ENCODE measurements around the gene NF1. TPM values are rescaled to one million over a fixed set of nuclear protein-coding genes. Genes with fewer than 3 reads are reported as not detected.
"Not testable (repeated sequence)": the region's sequence is repeated elsewhere in the genome, so short reads cannot be mapped to it uniquely, and the experiment has no call there.

NF1 gene
- total RNA-seq, 4 donors from 2014 or later = 40.9 to 64.8 (median 44.5) TPM

GRCh38 chr17:31254654-31255053 lies 159.9 kb downstream of the NF1 start:
- Histone ChIP-seq H3K4me3 (no peak overlapping the region), H3K27ac (replicated peaks in 1 of 4) (no peak overlapping the region), H3K36me3 (peaks cover 2 to 11% (median 6%) of the 10 kb centered on the region in 4 donors), H3K4me1 (peaks cover 0 to 6% (median 2%) of the 10 kb centered on the region in 4 donors), H3K27me3 (no peaks in the 10 kb centered on the region), H3K9me3 (no peaks in the 10 kb centered on the region)
- TF ChIP-seq EP300 (IDR thresholded peaks at IDR 0.05) = no peak
- TF ChIP-seq CTCF (IDR thresholded peaks at IDR 0.05) = no peak
- TF ChIP-seq POLR2A (IDR thresholded peaks at IDR 0.05; ENCODE audit: low read depth) = no peak
- 93% methylated on average over 2 of the region's 2 CpGs for WGBS
- no peak for DNase-seq (ENCODE audit: extremely low spot score)
- intact Hi-C loops (cut with DNase I) = no loop called here

GRCh38 chr17:31256936-31257335 lies 162.2 kb downstream of the NF1 start:
- intact Hi-C loops (cut with DNase I) = no loop called here
- Histone ChIP-seq H3K36me3 (peaks cover 5 to 32% (median 25%) of the 10 kb centered on the region in 4 donors), H3K4me3 (no peak overlapping the region), H3K4me1 (no peaks in the 10 kb centered on the region), H3K27me3 (no peaks in the 10 kb centered on the region), H3K9me3 (no peaks in the 10 kb centered on the region), H3K27ac (replicated peaks in 1 of 4) (no peak overlapping the region)
- TF ChIP-seq POLR2A (IDR thresholded peaks at IDR 0.05; ENCODE audit: low read depth) (no peak), CTCF (IDR thresholded peaks at IDR 0.05) (no peak), POLR2AphosphoS5 (IDR thresholded peaks at IDR 0.05) (no peak), EP300 (IDR thresholded peaks at IDR 0.05) (no peak)
- no peak for DNase-seq (ENCODE audit: extremely low spot score)
- WGBS = 89% methylated on average over 3 of the region's 3 CpGs

DNA sequence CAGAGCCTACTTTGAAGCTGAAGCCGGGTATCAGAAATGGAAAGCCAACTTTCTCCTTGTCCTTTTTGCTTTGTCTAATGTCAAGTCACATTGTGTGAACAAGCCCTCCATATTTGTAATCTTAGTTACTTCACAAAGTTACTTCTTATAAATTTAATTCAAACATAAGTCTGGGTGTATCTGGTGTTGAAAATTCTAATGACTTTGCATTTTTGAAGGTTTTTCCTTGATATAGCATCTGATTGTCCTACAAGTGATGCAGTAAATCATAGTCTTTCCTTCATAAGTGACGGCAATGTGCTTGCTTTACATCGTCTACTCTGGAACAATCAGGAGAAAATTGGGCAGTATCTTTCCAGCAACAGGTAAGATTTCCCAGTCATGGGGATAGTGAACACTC lies 165.4 kb downstream of the NF1 start:
- 97% methylated on average over 3 of the region's 3 CpGs for WGBS
- TF ChIP-seq POLR2A (IDR thresholded peaks at IDR 0.05; ENCODE audit: low read depth) (no peak), POLR2AphosphoS5 (IDR thresholded peaks at IDR 0.05) (no peak), EP300 (IDR thresholded peaks at IDR 0.05) (no peak), CTCF (IDR thresholded peaks at IDR 0.05) (no peak)
- intact Hi-C loops (cut with DNase I) = no loop called here
- Histone ChIP-seq H3K4me3 (no peak overlapping the region), H3K27ac (replicated peaks in 1 of 4) (no peak overlapping the region), H3K36me3 (peaks cover 5 to 43% (median 31%) of the 10 kb centered on the region in 4 donors), H3K4me1 (no peaks in the 10 kb centered on the region), H3K27me3 (no peaks in the 10 kb centered on the region), H3K9me3 (no peaks in the 10 kb centered on the region)
- DNase-seq (ENCODE audit: extremely low spot score) = no peak

- Histone ChIP-seq H3K4me3 (no peak overlapping the region), H3K4me1 (no peaks in the 10 kb centered on the region), H3K27me3 (no peaks in the 10 kb centered on the region), H3K36me3 (peaks cover 5 to 54% (median 41%) of the 10 kb centered on the region in 4 donors), H3K27ac (replicated peaks in 1 of 4) (no peak overlapping the region), H3K9me3 (no peaks in the 10 kb centered on the region)
- intact Hi-C loops (cut with DNase I) = no loop called here
- DNase-seq (ENCODE audit: extremely low spot score) = no peak
- WGBS = 83% methylated on average over 1 of the region's 1 CpG
- TF ChIP-seq EP300 (IDR thresholded peaks at IDR 0.05) (no peak), POLR2A (IDR thresholded peaks at IDR 0.05; ENCODE audit: low read depth) (no peak), POLR2AphosphoS5 (IDR thresholded peaks at IDR 0.05) (no peak), CTCF (IDR thresholded peaks at IDR 0.05) (no peak)
Measured at GRCh38 chr17:31261601-31262000, 166.8 kb downstream of the NF1 start.

GRCh38 chr17:31262923-31263322 lies 168.1 kb downstream of the NF1 start:
- DNase-seq (ENCODE audit: extremely low spot score); H3K9me3 ChIP-seq; H3K27ac ChIP-seq (replicated peaks in 1 of 4); intact Hi-C loops (cut with DNase I); H3K27me3 ChIP-seq; H3K4me3 ChIP-seq; H3K4me1 ChIP-seq: not testable (repeated sequence)
- WGBS = 100% methylated on average over 1 of the region's 1 CpG
- peaks cover 5 to 64% (median 47%) of the 10 kb centered on the region in 4 donors for H3K36me3 ChIP-seq
